Activated naive CD4-positive, alpha-beta T cell treated with anti-CD3 and anti-CD28 coated beads for 36 hours (primary cell): ENCODE results near the gene SEMA3C. TPM values are rescaled to one million over a fixed set of nuclear protein-coding genes. Genes with fewer than 3 reads are reported as not detected.

ENCODE experiments used
- CTCF ChIA-PET: fragments of 350-600 bp; sonication (Branson Sonifier 250); formaldehyde crosslinking; loops from one replicate; lab custom pipeline; 2021; ENCODE audit warnings: antibody characterized with exemption; lab: Charles Lee
- DNase-seq: peaks from one replicate; pipeline ENCODE4 v3.0.0-alpha.2; 2020
- H3K27ac Mint-ChIP-seq: one replicate; pipeline ENCODE4 v1.8.0; 2021; ENCODE audit warnings: mild to moderate bottlenecking, mixed read lengths
- H3K27me3 Mint-ChIP-seq: one replicate; pipeline ENCODE4 v1.8.0; 2021; ENCODE audit warnings: low read depth, mixed read lengths
- H3K36me3 Mint-ChIP-seq: one replicate; pipeline ENCODE4 v1.8.0; 2021; ENCODE audit warnings: low read depth, mixed read lengths
- H3K4me1 Mint-ChIP-seq: one replicate; pipeline ENCODE4 v1.8.0; 2021; ENCODE audit warnings: low read depth, mixed read lengths
- H3K4me3 Mint-ChIP-seq: one replicate; pipeline ENCODE4 v1.8.0; 2021; ENCODE audit warnings: mild to moderate bottlenecking, moderate library complexity, mixed read lengths
- H3K9me3 Mint-ChIP-seq: one replicate; pipeline ENCODE4 v1.8.0; 2021; ENCODE audit warnings: mixed read lengths
- intact Hi-C: fragments of 100-400 bp; cut with micrococcal nuclease; formaldehyde crosslinking; loops from one replicate; pipeline ENCODE4 v1.15.1; 2023
- total RNA-seq, 2 experiments: library from RNA; stranded (reverse); gene quantifications; one replicate each; pipeline ENCODE4 v1.2.3, GENCODE V29; 2021

Gene SEMA3C
- total RNA-seq, 2 experiments from 2014 or later = not detected

GRCh38 chr7:80838643-80839042 lies 80.2 kb downstream of the SEMA3C start:
- CTCF ChIA-PET = no interaction called here
- no peaks in the 10 kb centered on the region for H3K36me3 Mint-ChIP-seq
- H3K27ac Mint-ChIP-seq = no peak overlapping the region
- intact Hi-C loops = no loop called here
- H3K4me3 Mint-ChIP-seq = no peak overlapping the region
- no peaks in the 10 kb centered on the region for H3K9me3 Mint-ChIP-seq
- no peaks in the 10 kb centered on the region for H3K4me1 Mint-ChIP-seq
- no peaks in the 10 kb centered on the region for H3K27me3 Mint-ChIP-seq
- no peak for DNase-seq

DNA sequence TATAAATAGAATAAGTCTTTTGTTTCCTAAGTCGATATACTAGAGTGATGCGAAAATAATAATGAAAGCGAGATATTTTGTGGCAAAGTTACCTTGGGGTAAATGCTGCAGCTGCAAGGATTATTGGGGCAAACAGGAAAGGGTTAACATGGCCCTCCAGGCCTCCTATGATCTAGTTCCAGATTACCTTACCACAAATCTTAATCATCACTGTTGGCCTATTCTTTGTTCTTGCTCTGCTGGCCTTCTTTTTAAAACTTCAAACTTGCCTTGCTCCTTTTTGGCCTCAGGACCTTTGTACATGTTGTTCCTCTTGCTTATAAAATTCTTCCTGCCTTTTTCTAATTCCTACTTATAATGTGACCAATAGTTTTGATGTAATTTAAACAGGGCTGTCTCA lies 81.5 kb downstream of the SEMA3C start:
- Mint-ChIP-seq H3K27ac (no peak overlapping the region), H3K4me1 (no peaks in the 10 kb centered on the region)
- CTCF ChIA-PET = no interaction called here

GRCh38 chr7:80835251-80835650 lies 83.6 kb downstream of the SEMA3C start:
- Mint-ChIP-seq H3K4me3 (no peak overlapping the region), H3K36me3 (no peaks in the 10 kb centered on the region), H3K27ac (no peak overlapping the region), H3K9me3 (no peaks in the 10 kb centered on the region), H3K4me1 (no peaks in the 10 kb centered on the region), H3K27me3 (no peaks in the 10 kb centered on the region)
- DNase-seq = no peak
- intact Hi-C loops = no loop called here
- CTCF ChIA-PET = no interaction called here

More for the DNA sequence above, 81.5 kb downstream of the SEMA3C start:
- no peak for DNase-seq
- no peaks in the 10 kb centered on the region for H3K36me3 Mint-ChIP-seq
- intact Hi-C loops = no loop called here
- H3K27me3 Mint-ChIP-seq = no peaks in the 10 kb centered on the region
- H3K4me3 Mint-ChIP-seq = no peak overlapping the region
- no peaks in the 10 kb centered on the region for H3K9me3 Mint-ChIP-seq

DNA sequence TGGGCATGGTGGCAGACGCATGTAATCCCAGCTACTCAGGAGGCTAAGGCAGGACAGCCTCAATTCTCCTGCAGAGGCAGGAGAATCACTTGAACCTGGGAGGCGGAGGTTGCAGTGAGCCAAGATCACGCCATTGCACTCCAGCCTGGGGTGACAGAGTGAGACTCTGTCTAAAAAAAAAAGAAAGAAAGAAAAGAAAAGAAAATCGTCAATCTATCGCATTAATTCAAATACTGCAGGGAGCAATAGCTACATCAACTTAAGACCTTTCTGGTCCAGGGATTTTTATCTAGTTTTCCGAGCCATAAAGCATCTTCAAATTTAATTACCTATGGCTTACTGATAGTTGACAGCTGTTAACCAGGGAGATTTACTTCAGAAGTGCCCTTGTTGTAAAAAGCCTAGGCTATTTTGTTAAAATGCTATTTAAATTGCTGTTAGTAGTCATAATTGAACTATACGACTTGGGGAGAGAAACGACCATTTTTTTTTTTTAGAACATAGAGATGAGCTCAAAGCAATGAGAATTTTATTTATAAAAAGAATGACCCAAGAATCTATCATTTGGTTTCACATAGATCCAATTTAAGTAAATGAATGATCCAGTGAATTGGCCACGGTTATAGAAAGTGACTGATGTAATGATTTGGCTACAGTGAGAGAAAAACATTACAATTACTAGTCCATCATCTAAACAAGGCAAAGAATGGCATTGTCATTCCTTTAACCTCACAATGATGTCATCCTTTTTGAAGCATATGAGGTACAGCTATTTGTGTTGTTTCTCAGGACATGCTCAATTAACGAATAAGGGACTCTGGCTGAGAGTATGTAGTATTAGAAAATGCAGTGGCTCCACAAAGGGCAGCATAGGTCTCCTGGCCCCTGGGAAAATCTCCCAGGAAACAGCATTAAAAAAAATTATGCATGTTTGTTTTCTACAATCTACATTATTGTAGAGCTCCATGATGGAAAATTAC lies 85.3 kb downstream of the SEMA3C start:
- Mint-ChIP-seq H3K9me3 (no peaks in the 10 kb centered on the region), H3K27me3 (no peaks in the 10 kb centered on the region), H3K36me3 (no peaks in the 10 kb centered on the region), H3K4me1 (no peaks in the 10 kb centered on the region), H3K27ac (no peak overlapping the region), H3K4me3 (no peak overlapping the region)
- CTCF ChIA-PET = no interaction called here
- intact Hi-C loops = no loop called here
- no peak for DNase-seq

GRCh38 chr7:80832006-80832405 lies 86.8 kb downstream of the SEMA3C start:
- Mint-ChIP-seq H3K27me3 (no peaks in the 10 kb centered on the region), H3K36me3 (no peaks in the 10 kb centered on the region), H3K9me3 (no peaks in the 10 kb centered on the region), H3K4me3 (no peak overlapping the region), H3K4me1 (no peaks in the 10 kb centered on the region), H3K27ac (no peak overlapping the region)
- no peak for DNase-seq
- CTCF ChIA-PET = no interaction called here
- intact Hi-C loops = no loop called here

GRCh38 chr7:80830584-80831285 lies 88.1 kb downstream of the SEMA3C start:
- H3K9me3 Mint-ChIP-seq = no peaks in the 10 kb centered on the region

DNA sequence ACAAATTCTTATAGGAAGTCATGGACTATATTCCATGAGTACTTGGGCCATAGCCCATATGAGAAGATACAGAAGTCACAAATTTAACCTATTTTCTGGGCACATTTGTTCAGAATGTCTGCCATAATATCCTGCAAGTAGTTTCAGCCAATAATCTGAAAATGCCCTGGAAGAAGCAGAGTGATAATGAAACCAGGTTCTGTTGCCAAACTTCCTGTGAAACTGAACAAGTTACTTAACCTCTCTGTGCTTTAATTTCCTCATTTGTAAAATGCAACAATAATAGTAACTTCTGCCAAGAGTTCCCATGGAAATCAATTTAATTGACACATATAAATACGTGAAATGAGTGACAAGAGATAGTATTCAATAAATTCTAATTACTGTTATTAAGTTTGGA lies 88.8 kb downstream of the SEMA3C start:
- DNase-seq = no peak
- H3K36me3 Mint-ChIP-seq = no peaks in the 10 kb centered on the region
- H3K27ac Mint-ChIP-seq = no peak overlapping the region
- H3K9me3 Mint-ChIP-seq = no peaks in the 10 kb centered on the region
- intact Hi-C loops = no loop called here
- CTCF ChIA-PET = no interaction called here
- no peaks in the 10 kb centered on the region for H3K27me3 Mint-ChIP-seq
- no peaks in the 10 kb centered on the region for H3K4me1 Mint-ChIP-seq
- H3K4me3 Mint-ChIP-seq = no peak overlapping the region

More at GRCh38 chr7:80830584-80831285, 88.1 kb downstream of the SEMA3C start:
- intact Hi-C loops = no loop called here
- DNase-seq = no peak
- Mint-ChIP-seq H3K4me1 (no peaks in the 10 kb centered on the region), H3K4me3 (no peak overlapping the region), H3K27me3 (no peaks in the 10 kb centered on the region), H3K36me3 (no peaks in the 10 kb centered on the region), H3K27ac (no peak overlapping the region)
- CTCF ChIA-PET = no interaction called here

DNA sequence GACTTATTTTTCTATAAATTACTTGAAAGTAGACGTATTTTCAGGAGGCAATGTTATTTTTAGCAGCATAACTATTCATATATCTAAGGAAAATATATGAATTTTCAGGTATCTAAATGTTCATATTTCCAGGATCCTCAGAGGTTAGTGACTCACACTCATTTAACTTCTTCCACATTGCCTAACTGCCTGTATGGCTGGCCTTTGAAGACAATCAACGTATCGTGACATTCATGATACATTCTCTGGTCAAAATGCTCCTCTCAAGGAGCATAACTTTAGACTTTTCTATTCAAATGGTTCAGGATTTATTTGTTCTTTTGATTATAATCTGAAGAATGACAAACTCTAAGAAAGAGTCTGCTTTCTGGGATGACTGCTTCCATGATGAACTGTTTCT lies 89.3 kb downstream of the SEMA3C start:
- CTCF ChIA-PET = no interaction called here
- no peaks in the 10 kb centered on the region for H3K9me3 Mint-ChIP-seq
- no peaks in the 10 kb centered on the region for H3K36me3 Mint-ChIP-seq
- DNase-seq = no peak
- no peaks in the 10 kb centered on the region for H3K4me1 Mint-ChIP-seq
- no peaks in the 10 kb centered on the region for H3K27me3 Mint-ChIP-seq
- H3K4me3 Mint-ChIP-seq = no peak overlapping the region
- no peak overlapping the region for H3K27ac Mint-ChIP-seq
- intact Hi-C loops = no loop called here

- Mint-ChIP-seq H3K27me3 (no peaks in the 10 kb centered on the region), H3K27ac (no peak overlapping the region), H3K9me3 (no peaks in the 10 kb centered on the region), H3K36me3 (no peaks in the 10 kb centered on the region), H3K4me1 (no peaks in the 10 kb centered on the region), H3K4me3 (no peak overlapping the region)
- no peak for DNase-seq
- CTCF ChIA-PET = no interaction called here
- intact Hi-C loops = no loop called here
Measured at GRCh38 chr7:80827239-80827633, 91.6 kb downstream of the SEMA3C start.

DNA sequence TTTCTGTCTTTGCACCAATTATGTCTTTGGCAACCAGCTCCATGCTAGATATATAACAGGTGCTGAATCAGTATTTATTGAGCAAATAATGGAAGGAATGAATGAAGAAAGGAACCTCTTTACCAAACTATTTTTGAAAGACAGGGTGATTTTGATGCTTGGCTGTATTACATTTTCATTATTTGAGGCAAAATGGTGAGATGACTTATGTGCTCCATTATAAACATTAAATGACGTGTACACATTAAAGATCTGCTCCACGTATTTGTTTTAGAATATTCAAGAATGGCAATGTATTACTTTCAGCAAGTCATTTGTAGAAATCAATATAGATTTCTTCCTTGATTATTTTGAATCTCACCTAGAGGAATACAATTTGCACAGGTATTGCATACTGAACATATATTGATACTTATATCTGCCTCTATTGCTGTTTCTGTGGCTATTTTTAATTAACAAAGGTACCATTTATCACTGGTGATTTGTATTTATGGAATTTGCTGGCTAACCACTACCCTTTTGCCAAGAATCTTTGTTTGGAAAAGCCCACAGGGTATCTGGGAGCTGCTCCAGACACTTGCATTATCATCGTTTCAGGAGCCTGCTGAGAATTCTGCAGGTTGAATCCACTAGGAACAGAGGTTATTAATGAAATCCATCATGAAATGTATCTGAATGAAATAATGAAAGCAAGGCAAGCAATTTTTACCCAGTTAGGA lies 92.2 kb downstream of the SEMA3C start:
- CTCF ChIA-PET = no interaction called here
- Mint-ChIP-seq H3K9me3 (no peaks in the 10 kb centered on the region), H3K4me1 (no peaks in the 10 kb centered on the region), H3K36me3 (no peaks in the 10 kb centered on the region), H3K4me3 (no peak overlapping the region), H3K27ac (no peak overlapping the region), H3K27me3 (no peaks in the 10 kb centered on the region)
- no peak for DNase-seq
- intact Hi-C loops = no loop called here

GRCh38 chr7:80825499-80825898 lies 93.4 kb downstream of the SEMA3C start:
- no peak overlapping the region for H3K27ac Mint-ChIP-seq
- no peaks in the 10 kb centered on the region for H3K4me1 Mint-ChIP-seq
- no peaks in the 10 kb centered on the region for H3K36me3 Mint-ChIP-seq
- CTCF ChIA-PET = no interaction called here
- no peaks in the 10 kb centered on the region for H3K9me3 Mint-ChIP-seq
- intact Hi-C loops = no loop called here
- H3K4me3 Mint-ChIP-seq = no peak overlapping the region
- H3K27me3 Mint-ChIP-seq = no peaks in the 10 kb centered on the region
- no peak for DNase-seq

DNA sequence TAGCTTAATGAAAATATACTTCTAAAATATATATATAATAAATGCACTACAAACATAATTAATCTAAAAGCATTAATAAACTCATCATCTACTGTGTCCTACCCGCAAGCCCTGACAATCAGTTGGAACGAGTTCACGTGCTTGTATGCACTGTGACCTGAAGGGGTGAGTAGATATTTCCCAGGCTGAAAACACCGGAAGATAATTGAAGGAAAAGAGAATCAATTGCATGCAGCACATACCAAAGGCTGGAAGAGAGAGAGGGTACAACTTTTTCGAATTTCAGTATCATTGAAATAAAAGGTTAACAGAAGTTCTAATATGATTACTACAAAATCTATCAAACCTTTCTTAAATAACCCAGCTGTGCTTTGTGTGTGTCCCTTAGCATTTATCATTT lies 94.6 kb downstream of the SEMA3C start:
- no peaks in the 10 kb centered on the region for H3K4me1 Mint-ChIP-seq
- H3K4me3 Mint-ChIP-seq = no peak overlapping the region
- no peaks in the 10 kb centered on the region for H3K27me3 Mint-ChIP-seq
- DNase-seq = no peak
- no peaks in the 10 kb centered on the region for H3K9me3 Mint-ChIP-seq
- no peak overlapping the region for H3K27ac Mint-ChIP-seq
- CTCF ChIA-PET = no interaction called here
- intact Hi-C loops = no loop called here
- no peaks in the 10 kb centered on the region for H3K36me3 Mint-ChIP-seq
